Measurements from ENCODE around the gene NLRP8. TPM values are rescaled to one million over a fixed set of nuclear protein-coding genes. Genes with fewer than 3 reads are reported as not detected.
"Not testable (repeated sequence)": the region's sequence is repeated elsewhere in the genome, so short reads cannot be mapped to it uniquely, and the experiment has no call there.

The NLRP8 gene
- total and polyA plus RNA-seq, 2 donors (not counting 1 experiment from before 2014, with no cell fraction given), result not detected

DNA sequence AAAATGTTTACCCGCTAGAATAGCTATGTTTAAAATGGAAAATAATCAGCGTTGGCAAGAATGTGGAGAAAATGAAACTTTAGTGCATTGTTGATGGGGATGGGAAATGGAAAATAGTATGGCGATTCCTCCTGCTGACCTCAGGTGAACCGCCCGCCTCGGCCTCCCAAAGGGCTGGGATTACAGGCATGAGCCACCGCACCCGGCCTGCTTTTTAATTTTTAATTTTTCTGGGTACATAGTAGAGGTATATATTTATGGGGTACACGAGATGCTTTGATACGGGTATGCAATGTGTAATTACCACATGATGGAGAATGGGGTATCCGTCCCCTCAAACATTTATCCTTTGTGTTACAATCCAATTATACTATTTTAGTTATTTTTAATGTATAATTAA, 7.3 kb upstream of the NLRP8 start:
- WGBS (ENCODE audit: insufficient coverage), result 88% methylated on average over 6 of the region's 11 CpGs

GRCh38 chr19:55950566-55950965, 2.9 kb downstream of the NLRP8 start:
- H3K27ac Mint-ChIP-seq; H3K4me1 ChIP-seq (ENCODE audit: control insufficient read depth in 2 of 2, insufficient read depth in 2 of 2, low read length in 2 of 2); H3K4me2 ChIP-seq (replicated peaks; ENCODE audit: low read depth, low read length, poor library complexity, severe bottlenecking); H3K36me3 ChIP-seq (replicated peaks in 1 of 2; ENCODE audit: control extremely low read depth in 1 of 2, control insufficient read depth in 1 of 2, extremely low read depth in 1 of 2, insufficient read depth in 2 of 2, low read length in 1 of 2); H3K27me3 Mint-ChIP-seq; H3K27ac ChIP-seq (ENCODE audit: low read length in 2 of 2); ATAC-seq (ENCODE audit: low read depth); H2AFZ ChIP-seq (ENCODE audit: insufficient read depth, low read depth, low read length, poor library complexity, severe bottlenecking); H3K27me3 ChIP-seq (replicated peaks in 1 of 4; ENCODE audit: control extremely low read depth in 1 of 4, control insufficient read depth in 3 of 4, insufficient read depth in 4 of 4, low read length in 3 of 4); H3K9ac ChIP-seq (ENCODE audit: low read length); H3K9me3 Mint-ChIP-seq (ENCODE audit: insufficient read depth); H3K4me3 Mint-ChIP-seq; intact Hi-C loops (cut with micrococcal nuclease); H3K4me3 ChIP-seq (ENCODE audit: control extremely low read depth in 1 of 5, extremely low read depth in 1 of 5, insufficient read depth in 1 of 5, low read depth in 2 of 5, low read length in 4 of 5); H4K20me1 ChIP-seq (ENCODE audit: control insufficient read depth, insufficient read depth, low read length, poor library complexity, severe bottlenecking); H3K4me1 Mint-ChIP-seq; POLR2A ChIA-PET; DNase-seq; H3K79me2 ChIP-seq (ENCODE audit: control insufficient read depth, insufficient read depth, low read length): not testable (repeated sequence)
- H3K9me3 ChIP-seq (ENCODE audit: control extremely low read depth in 1 of 3, control insufficient read depth in 2 of 3, insufficient read depth in 1 of 3, low read length in 2 of 3), result peaks cover 0 to 28% (median 0%) of the 10 kb centered on the region in 3 donors
- CTCF ChIA-PET, result interaction anchor here (0.6 kb wide), 1 partner anchor 29 kb away, joined by 3 read pairs; no protein-coding TSS in a partner anchor
- WGBS (ENCODE audit: insufficient coverage), result 91% methylated on average over 13 of the region's 19 CpGs

More for the DNA sequence above, 7.3 kb upstream of the NLRP8 start:
- Histone ChIP-seq H3K36me3 (replicated peaks in 1 of 2; ENCODE audit: control extremely low read depth in 1 of 2, control insufficient read depth in 1 of 2, extremely low read depth in 1 of 2, insufficient read depth in 2 of 2, low read length in 1 of 2) (no peaks in the 10 kb centered on the region), H3K27ac (ENCODE audit: low read length in 2 of 2) (no peak overlapping the region), H3K79me2 (ENCODE audit: control insufficient read depth, insufficient read depth, low read length) (no peaks in the 10 kb centered on the region), H3K4me2 (replicated peaks; ENCODE audit: low read depth, low read length, poor library complexity, severe bottlenecking) (no peak overlapping the region), H3K4me3 (ENCODE audit: control extremely low read depth in 1 of 5, extremely low read depth in 1 of 5, insufficient read depth in 1 of 5, low read depth in 2 of 5, low read length in 4 of 5) (no peak overlapping the region), H3K9ac (ENCODE audit: low read length) (no peak overlapping the region), H3K9me3 (ENCODE audit: control extremely low read depth in 1 of 3, control insufficient read depth in 2 of 3, insufficient read depth in 1 of 3, low read length in 2 of 3) (peaks cover 0 to 8% (median 0%) of the 10 kb centered on the region in 3 donors), H3K27me3 (replicated peaks in 1 of 4; ENCODE audit: control extremely low read depth in 1 of 4, control insufficient read depth in 3 of 4, insufficient read depth in 4 of 4, low read length in 3 of 4) (no peaks in the 10 kb centered on the region), H2AFZ (ENCODE audit: insufficient read depth, low read depth, low read length, poor library complexity, severe bottlenecking) (no peak overlapping the region), H4K20me1 (ENCODE audit: control insufficient read depth, insufficient read depth, low read length, poor library complexity, severe bottlenecking) (no peaks in the 10 kb centered on the region), H3K4me1 (ENCODE audit: control insufficient read depth in 2 of 2, insufficient read depth in 2 of 2, low read length in 2 of 2) (no peaks in the 10 kb centered on the region)
- ChIA-PET CTCF (no interaction called here), POLR2A (no interaction called here)
- Mint-ChIP-seq H3K9me3 (ENCODE audit: insufficient read depth) (peaks cover 4% of the 10 kb centered on the region), H3K4me3 (no peak overlapping the region), H3K27me3 (no peaks in the 10 kb centered on the region), H3K27ac (no peak overlapping the region), H3K4me1 (no peaks in the 10 kb centered on the region)
- ATAC-seq (ENCODE audit: low read depth), result no peak
- no peak for DNase-seq
- intact Hi-C loops (cut with micrococcal nuclease), result no loop called here
- no peak for TF ChIP-seq CTCF (IDR thresholded peaks at IDR 0.05)
- TF ChIP-seq EZH2 (IDR thresholded peaks at IDR 0.05; ENCODE audit: borderline replicate concordance, insufficient read depth, low read depth, low read length, poor library complexity, severe bottlenecking), result no peak
